Measurements from ENCODE around the gene MAGI1.
A peak's percentile ranks its signal among the peaks of the same experiment; 100 is the strongest.

The MAGI1 gene

DNA sequence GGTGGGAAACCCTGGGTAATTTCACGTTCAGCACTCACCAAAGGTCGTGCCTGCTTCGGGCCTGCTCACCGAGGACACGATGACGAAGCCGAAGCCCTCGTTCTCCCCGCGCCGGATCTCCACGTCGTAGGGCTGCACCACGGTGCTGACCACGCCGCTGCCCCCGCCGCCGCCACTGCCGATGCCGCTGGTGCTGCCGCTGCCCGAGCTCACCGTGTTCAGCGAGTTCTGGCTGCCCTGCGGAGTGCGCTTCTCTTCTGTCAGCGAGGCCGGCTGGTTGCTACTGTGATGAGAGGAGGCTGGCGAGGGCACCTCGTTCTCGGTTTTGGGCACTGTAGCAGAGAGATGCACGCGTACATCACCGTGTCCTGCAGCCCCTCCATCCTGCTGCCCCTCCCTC lies 659.5 kb downstream of the MAGI1 start:
- DNase-seq = no peak

DNA sequence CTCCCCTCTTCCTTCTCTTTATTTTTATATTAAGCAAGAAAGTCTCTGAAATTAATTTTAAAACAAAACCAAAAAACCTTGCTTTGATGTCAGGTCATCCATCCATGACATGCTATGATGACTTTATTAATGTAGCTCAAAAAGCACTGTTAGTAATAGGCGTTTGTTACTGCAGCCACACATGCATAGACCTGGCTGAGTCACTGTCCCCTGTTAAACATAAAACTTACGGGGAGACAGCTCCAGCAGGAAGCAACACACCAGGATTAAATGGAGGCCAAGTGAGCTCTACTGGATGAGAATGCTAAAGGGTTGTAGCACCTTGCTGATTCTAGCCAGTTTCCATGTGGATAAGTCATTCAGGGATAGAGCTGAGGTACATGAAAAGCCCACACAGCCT lies 661.1 kb downstream of the MAGI1 start:
- DNase-seq = no peak

DNA sequence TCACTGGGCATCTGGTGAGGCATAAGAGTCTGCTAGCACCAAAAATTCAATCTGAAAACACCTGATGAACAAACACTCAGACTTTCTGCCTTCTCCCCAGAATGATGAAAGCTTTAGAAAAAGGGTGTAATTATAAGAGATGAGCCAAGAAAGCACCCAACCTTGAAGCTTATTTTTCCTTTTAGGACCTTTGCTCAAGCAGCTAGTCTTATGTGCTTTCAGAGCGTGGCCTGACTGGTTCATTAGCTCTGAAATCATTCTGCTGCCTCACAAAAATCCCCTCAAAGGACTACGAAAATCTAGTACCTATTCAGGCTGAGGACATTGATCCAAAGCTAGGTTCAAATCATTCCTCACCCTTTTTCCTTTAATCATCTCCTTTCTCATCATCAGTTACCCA lies 662.3 kb downstream of the MAGI1 start:
- DNase-seq = no peak

GRCh38 chr3:65371053-65371452 lies 667.7 kb downstream of the MAGI1 start:
- no peak for DNase-seq

DNA sequence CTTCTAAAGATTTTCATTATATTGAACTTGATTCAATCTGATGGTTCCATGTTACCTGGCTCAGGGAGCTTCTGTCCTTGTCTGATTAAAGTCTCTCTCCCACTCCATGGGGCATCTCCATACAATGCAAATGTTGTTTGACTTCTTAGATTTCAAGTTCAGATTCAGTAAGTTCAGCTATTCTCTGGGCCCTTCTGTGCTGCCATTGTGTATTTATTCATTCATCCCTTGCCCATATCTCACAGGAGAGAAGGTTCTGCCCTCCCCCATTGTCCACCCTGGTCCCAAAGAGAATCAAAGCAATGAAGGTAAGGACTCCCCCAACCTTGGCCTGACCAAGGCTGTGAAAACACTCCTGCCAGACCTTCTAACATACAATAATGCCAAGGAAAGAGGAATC lies 669.9 kb downstream of the MAGI1 start:
- no peak for DNase-seq

- no peak for DNase-seq
These were observed 676.0 kb downstream of the MAGI1 start for GRCh38 chr3:65362688-65363087.

GRCh38 chr3:65361448-65361847 lies 677.3 kb downstream of the MAGI1 start:
- no peak for DNase-seq

- DNase-seq = no peak
These were observed 682.1 kb downstream of the MAGI1 start for GRCh38 chr3:65356331-65357248.

DNA sequence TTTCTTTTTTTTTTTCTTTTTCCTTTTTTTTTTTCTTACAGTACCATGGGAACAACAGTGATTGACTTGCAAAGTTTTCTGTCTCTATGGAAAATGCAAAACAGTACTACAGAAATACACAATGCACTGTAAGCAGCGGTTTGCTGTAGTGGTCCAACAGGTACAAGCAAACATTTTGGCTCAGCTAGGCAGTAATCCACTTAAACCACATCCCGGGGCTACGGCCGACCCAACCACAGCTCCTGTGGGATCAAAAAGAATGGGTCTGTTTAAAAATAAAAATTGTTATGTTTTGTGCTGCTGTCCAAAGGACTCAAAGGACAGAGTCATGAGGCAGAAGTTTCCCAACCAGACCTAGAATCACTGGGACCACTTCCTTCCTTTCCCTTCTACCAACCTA lies 683.8 kb downstream of the MAGI1 start:
- no peak for DNase-seq

- DNase-seq = no peak
These were observed 685.8 kb downstream of the MAGI1 start for GRCh38 chr3:65352951-65353350.

DNA sequence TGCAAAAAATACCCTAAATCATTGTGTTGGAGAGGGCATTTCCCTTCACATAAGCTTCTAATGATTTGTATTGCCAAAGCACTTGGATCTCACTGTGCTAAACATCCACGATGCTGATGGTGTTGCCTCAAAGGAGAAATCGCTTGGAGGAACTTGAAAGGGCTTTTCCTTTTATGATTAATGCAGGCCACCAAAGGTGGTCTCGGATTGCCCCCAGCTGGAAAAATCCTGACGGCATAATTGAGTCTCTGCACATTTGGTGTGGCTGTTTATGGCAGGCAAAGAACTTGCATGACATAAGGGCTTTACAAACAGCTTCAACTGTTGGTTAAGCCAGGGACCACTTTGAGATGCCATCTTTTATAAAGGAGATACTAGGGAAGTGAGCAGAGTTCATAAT lies 687.0 kb downstream of the MAGI1 start:
- DNase-seq = no peak

DNA sequence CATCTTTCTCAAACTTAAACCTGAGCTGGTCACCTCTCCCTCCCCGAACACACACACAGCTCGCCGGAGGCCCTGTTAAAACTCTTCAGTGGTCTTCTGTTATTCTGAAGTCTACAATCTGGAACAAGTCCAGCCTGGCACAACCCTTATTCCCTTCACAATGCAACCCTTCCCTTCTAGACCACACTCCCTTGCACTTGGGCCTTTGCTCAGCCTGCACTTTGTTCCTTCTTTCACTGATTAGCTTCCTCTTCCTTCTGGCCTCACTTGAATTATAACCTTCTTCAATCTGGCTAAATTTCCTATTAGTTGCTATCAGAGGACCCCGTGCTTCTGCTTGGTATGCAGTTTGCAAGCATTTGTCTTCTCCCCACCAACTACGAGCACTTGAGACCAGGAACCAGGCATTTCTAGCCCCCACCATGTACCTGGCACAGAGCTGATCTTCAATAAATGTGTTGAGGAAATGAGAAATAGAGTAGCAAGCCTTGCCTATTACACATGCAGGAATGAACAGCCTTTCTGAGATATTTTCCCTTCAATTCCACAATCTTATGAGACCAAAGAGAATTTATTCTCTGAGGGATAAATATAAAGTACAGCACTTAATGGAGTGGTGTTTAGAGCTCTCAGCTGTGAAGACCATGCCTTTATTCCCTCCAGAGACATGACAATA lies 687.8 kb downstream of the MAGI1 start:
- no peak for DNase-seq

DNA sequence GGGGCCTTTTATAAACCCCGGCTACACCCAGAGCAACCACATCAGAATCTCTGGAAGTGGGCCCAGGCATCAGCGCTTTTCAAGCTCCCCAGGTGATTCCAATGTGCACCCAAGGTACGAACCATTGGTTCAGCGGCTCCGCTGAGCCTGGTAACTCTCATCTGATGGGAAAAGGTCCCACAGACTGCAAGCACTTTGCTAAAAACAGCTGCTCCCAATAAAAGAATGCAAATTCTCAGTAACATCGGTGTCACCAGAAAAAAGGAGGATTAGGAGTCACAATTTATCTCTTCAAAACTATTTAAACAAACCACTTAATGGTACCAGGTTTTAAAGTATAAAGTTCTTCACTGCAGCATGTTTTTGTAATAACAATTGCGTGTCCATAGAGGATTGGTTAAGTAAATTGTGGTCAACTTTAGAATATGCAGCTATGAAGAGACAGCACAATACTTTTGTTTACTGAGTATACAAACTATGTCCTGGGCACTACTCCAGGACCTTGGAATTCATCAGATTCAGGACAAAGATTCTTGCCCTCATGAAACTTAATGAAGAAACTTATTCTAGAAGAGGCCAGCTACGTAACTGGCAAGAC lies 690.2 kb downstream of the MAGI1 start:
- DNase-seq = no peak

DNA sequence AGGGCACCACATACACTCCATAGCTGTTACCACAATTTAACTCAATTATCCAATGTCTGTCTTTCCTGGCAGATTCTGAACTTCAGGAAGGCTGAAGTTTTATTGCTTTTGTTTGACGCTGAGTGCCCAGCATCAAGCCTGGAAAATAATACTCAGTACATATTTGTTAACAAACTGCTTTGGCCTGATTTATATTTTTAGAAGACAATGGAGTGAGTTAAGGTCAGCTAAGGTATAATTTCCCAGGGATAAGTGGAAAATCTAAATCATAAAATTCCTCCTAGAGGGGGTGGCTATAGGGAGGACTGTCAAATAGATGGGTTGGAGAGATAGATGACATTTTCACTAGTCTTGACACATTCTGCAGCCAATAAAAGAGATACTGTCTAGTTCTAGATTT lies 691.6 kb downstream of the MAGI1 start:
- DNase-seq = no peak

- no peak for DNase-seq
These were observed 693.9 kb downstream of the MAGI1 start for GRCh38 chr3:65344846-65345245.

GRCh38 chr3:65344444-65344843 lies 694.3 kb downstream of the MAGI1 start:
- DNase-seq = no peak

- no peak for DNase-seq
These were observed 695.0 kb downstream of the MAGI1 start for GRCh38 chr3:65343736-65344135.

DNA sequence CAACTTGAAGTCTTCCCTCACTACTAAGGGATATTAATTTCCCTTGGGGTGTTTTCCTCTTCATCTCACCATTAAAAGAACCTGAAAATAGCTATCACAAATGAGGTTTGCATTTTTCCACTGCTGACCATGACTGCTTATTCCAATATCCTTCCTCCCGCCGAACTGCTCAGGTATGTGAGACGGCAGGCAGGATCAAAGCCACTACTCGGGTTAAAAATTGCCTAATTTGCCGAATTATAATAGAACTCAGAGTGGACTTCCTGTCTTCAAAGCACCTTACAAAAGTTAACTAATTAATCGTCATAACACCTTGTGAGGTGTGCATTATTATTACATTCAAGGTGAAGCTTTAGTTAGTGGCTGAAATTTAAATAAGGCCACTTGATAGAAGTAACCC lies 695.7 kb downstream of the MAGI1 start:
- DNase-seq = no peak

- peak; percentile 4 for DNase-seq
These were observed 696.5 kb downstream of the MAGI1 start for GRCh38 chr3:65342084-65342683.

- DNase-seq = no peak
These were observed 699.5 kb downstream of the MAGI1 start for GRCh38 chr3:65339192-65339740.

- DNase-seq = no peak
These were observed 700.1 kb downstream of the MAGI1 start for GRCh38 chr3:65338571-65338970.

DNA sequence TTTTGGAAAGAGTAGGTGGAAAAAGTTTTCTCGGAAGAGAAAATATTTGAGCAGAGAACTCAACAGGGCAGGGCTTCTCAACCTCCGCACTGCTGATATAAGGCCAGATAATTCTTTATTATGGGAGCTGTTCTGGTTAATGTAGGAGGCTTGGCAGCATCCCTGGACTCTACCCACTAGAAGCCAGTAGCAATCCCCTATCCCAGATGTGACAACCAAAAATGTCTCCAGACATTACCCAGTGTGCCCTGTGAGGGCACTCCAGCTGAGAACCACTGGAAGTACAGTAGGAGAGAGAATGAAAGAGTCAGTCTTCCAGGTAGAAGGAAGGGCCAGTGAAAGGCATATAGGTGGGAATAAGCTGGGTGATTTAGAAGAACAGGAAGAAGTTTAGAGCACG lies 703.1 kb downstream of the MAGI1 start:
- no peak for DNase-seq

GRCh38 chr3:65334045-65334665 lies 704.6 kb downstream of the MAGI1 start:
- no peak for DNase-seq
